Lower lobe of right lung (tissue), 2 donors: Measurements from ENCODE around the gene DCLK2. TPM values are rescaled to one million over a fixed set of nuclear protein-coding genes. Genes with fewer than 3 reads are reported as not detected.

ENCODE experiments used
- ATAC-seq, 2 donors: fragments of 200-7000 bp; cut with Tn5 transposase; one replicate each; pipeline ENCODE4 v1.9.1; 2020 to 2022; ENCODE audit warnings: mild to moderate bottlenecking in 2 of 2, moderate library complexity in 2 of 2
- DNase-seq: peaks from one replicate; pipeline ENCODE4 v3.0.0-alpha.2; 2020
- H3K27ac ChIP-seq: fragments of 200-600 bp; one replicate; pipeline ENCODE4 v1.8.0; 2022
- H3K27me3 ChIP-seq: fragments of 200-600 bp; one replicate; pipeline ENCODE4 v1.8.0; 2022; ENCODE audit warnings: low read depth
- H3K36me3 ChIP-seq: fragments of 200-600 bp; one replicate; pipeline ENCODE4 v1.8.0; 2022; ENCODE audit warnings: mild to moderate bottlenecking
- H3K4me1 ChIP-seq: fragments of 200-600 bp; one replicate; pipeline ENCODE4 v1.8.0; 2022
- H3K4me3 ChIP-seq: fragments of 200-600 bp; one replicate; pipeline ENCODE4 v1.8.0; 2022; ENCODE audit warnings: mild to moderate bottlenecking
- H3K9me3 ChIP-seq: fragments of 200-600 bp; one replicate; pipeline ENCODE4 v1.8.0; 2022
- intact Hi-C: fragments of 100-400 bp; cut with DNase I; formaldehyde crosslinking; loops from one replicate; pipeline ENCODE4 v1.11.0; 2022
- total RNA-seq: library from RNA; stranded (reverse); fragmentation: NEBNext Ultra II Directional; extraction: Animal tissue kit (Norgen Biotek cat#: 25700); gene quantifications from one replicate; pipeline ENCODE4 v1.2.1, GENCODE V29; 2021
- TF ChIP-seq, protein P1 (sequence below): fragments of 200-600 bp; IDR thresholded peaks from one replicate; pipeline ENCODE4 v1.8.0; 2022; ENCODE audit warnings: antibody characterized with exemption, mild to moderate bottlenecking
- donor health status: DM: no; HTN: yes; CAD: no; lungs with severe emphysema.

Gene DCLK2
- total RNA-seq, 1 donor from 2014 or later = 2.9 TPM

DNA sequence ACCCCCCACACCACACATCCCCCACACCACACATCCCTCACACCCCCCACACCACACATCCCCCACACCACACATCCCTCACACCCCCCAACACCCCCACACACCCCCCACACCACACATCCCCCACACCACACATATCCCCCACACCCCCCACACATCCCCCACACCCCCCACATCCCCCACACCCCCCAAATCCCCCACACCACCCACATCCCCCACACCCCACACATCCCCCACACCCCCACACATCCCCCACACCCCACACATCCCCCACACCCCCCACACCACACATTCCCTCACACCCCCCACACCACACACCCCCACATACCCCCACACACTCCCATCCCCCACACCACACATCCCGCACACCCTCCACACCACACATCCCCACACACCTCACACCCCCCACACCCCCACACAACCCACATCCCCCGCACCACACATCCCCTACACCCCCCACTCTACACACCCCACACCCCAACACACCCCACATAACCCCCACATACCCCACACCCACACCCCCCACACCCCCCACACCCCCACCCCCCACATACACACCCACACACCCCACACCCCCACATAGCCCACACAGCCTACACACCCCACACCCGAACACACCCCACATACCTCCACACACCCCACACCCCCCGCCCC, 172.9 kb downstream of the DCLK2 start:
- TF ChIP-seq, protein P1, sequence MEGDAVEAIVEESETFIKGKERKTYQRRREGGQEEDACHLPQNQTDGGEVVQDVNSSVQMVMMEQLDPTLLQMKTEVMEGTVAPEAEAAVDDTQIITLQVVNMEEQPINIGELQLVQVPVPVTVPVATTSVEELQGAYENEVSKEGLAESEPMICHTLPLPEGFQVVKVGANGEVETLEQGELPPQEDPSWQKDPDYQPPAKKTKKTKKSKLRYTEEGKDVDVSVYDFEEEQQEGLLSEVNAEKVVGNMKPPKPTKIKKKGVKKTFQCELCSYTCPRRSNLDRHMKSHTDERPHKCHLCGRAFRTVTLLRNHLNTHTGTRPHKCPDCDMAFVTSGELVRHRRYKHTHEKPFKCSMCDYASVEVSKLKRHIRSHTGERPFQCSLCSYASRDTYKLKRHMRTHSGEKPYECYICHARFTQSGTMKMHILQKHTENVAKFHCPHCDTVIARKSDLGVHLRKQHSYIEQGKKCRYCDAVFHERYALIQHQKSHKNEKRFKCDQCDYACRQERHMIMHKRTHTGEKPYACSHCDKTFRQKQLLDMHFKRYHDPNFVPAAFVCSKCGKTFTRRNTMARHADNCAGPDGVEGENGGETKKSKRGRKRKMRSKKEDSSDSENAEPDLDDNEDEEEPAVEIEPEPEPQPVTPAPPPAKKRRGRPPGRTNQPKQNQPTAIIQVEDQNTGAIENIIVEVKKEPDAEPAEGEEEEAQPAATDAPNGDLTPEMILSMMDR = no peak
- intact Hi-C loops = no loop called here
- Histone ChIP-seq H3K27me3 (no peaks in the 10 kb centered on the region), H3K9me3 (no peaks in the 10 kb centered on the region), H3K4me3 (no peak overlapping the region), H3K27ac (no peak overlapping the region), H3K36me3 (peaks cover 14% of the 10 kb centered on the region), H3K4me1 (peaks cover 9% of the 10 kb centered on the region)
- no peak for ATAC-seq
- no peak for DNase-seq

- ATAC-seq (no peak), DNase-seq (no peak)
- Histone ChIP-seq H3K36me3 (peaks cover 14% of the 10 kb centered on the region), H3K27me3 (no peaks in the 10 kb centered on the region), H3K4me3 (no peak overlapping the region), H3K27ac (no peak overlapping the region), H3K4me1 (peaks cover 9% of the 10 kb centered on the region), H3K9me3 (no peaks in the 10 kb centered on the region)
- TF ChIP-seq, protein P1 = no peak
- intact Hi-C loops = no loop called here
Measured at GRCh38 chr4:150251752-150252190, 173.5 kb downstream of the DCLK2 start.

GRCh38 chr4:150252306-150252705, 174.1 kb downstream of the DCLK2 start:
- TF ChIP-seq, protein P1 = no peak
- DNase-seq (no peak), ATAC-seq (no peak)
- H3K9me3 ChIP-seq = no peaks in the 10 kb centered on the region
- intact Hi-C loops = no loop called here
- peaks cover 14% of the 10 kb centered on the region for H3K36me3 ChIP-seq
- no peak overlapping the region for H3K4me3 ChIP-seq
- H3K27me3 ChIP-seq = no peaks in the 10 kb centered on the region
- H3K4me1 ChIP-seq = peaks cover 9% of the 10 kb centered on the region
- no peak overlapping the region for H3K27ac ChIP-seq

GRCh38 chr4:150252741-150253140, 174.5 kb downstream of the DCLK2 start:
- Histone ChIP-seq H3K27me3 (no peaks in the 10 kb centered on the region), H3K36me3 (peaks cover 14% of the 10 kb centered on the region), H3K27ac (no peak overlapping the region), H3K9me3 (no peaks in the 10 kb centered on the region), H3K4me1 (peaks cover 9% of the 10 kb centered on the region), H3K4me3 (no peak overlapping the region)
- TF ChIP-seq, protein P1 = no peak
- ATAC-seq = no peak
- DNase-seq = no peak
- intact Hi-C loops = no loop called here

DNA sequence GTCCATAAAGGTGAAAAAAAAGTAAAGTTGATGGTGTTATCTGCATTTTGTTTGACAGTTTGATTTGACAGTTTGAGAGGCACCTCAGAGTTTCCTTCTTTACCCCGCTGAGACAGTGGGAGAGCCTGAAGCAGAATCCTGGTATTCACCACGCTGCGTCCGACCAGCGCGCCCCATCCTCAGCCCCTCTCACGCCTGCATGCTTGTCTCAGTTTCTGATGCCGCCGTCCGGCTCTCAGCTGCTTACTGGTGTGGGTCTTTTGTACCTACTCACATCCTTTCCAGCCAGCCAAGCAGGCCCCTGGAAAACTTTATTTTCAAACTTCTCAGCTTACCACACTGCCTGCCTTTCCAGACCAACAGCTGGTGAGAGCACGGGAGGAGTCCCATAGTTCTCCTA, 175.2 kb downstream of the DCLK2 start:
- peaks cover 9% of the 10 kb centered on the region for H3K36me3 ChIP-seq
- no peak overlapping the region for H3K4me3 ChIP-seq
- H3K4me1 ChIP-seq = peaks cover 9% of the 10 kb centered on the region
- intact Hi-C loops = no loop called here
- TF ChIP-seq, protein P1 = no peak
- no peaks in the 10 kb centered on the region for H3K27me3 ChIP-seq
- H3K9me3 ChIP-seq = no peaks in the 10 kb centered on the region
- ATAC-seq = no peak
- H3K27ac ChIP-seq = no peak overlapping the region
- no peak for DNase-seq
